Spinal cord (tissue), 10 donors: ENCODE data around the gene UBXN1. TPM values are rescaled to one million over a fixed set of nuclear protein-coding genes. Genes with fewer than 3 reads are reported as not detected.
"Not testable (repeated sequence)": the region's sequence is repeated elsewhere in the genome, so short reads cannot be mapped to it uniquely, and the experiment has no call there.

Source experiments
- DNase-seq, 6 donors: peaks; one replicate each; pipeline versions ENCODE4 v3.0.0 to v3.0.0-alpha.2; 2013 to 2015; ENCODE audit warnings: low spot score in 6 of 6, low read depth in 4 of 6
- H3K27ac ChIP-seq: one replicate; pipeline ENCODE4 v1.5.1; 2013; ENCODE audit warnings: low read depth, low read length, control low read depth
- H3K27me3 ChIP-seq: one replicate; pipeline ENCODE4 v1.6.1; 2013; ENCODE audit warnings: low read length; ENCODE audit not compliant: control insufficient read depth, insufficient read depth
- H3K36me3 ChIP-seq: one replicate; pipeline ENCODE4 v1.6.1; 2013; ENCODE audit warnings: low read length; ENCODE audit not compliant: control insufficient read depth, insufficient read depth
- H3K4me1 ChIP-seq: one replicate; pipeline ENCODE4 v1.6.1; 2013; ENCODE audit warnings: low read length; ENCODE audit not compliant: control insufficient read depth, insufficient read depth
- H3K4me3 ChIP-seq: one replicate; pipeline ENCODE4 v1.5.1; 2013; ENCODE audit warnings: low read depth, low read length, control low read depth
- H3K9me3 ChIP-seq: one replicate; pipeline ENCODE4 v1.6.1; 2013; ENCODE audit warnings: low read length; ENCODE audit not compliant: control insufficient read depth, insufficient read depth
- WGBS: methylation state at CpG from one replicate; pipeline ENCODE4 v1.1.5; 2013; ENCODE audit warnings: missing lambda C conversion rate; ENCODE audit not compliant: insufficient coverage; 5-methylcytosine and 5-hydroxymethylcytosine counted together
- polyA plus RNA-seq, 2 donors: library from polyadenylated mRNA; unstranded; fragments of 120-200 nt; gene quantifications; one replicate each; pipeline ENCODE4 v1.2.1, GENCODE V29; 2013; ENCODE audit not compliant: insufficient read length in 2 of 2
- total RNA-seq, 2 donors: library from RNA; depleted of rRNA in 1 of 2; stranded (reverse); fragments of 120-200 nt in 1 of 2; fragments of >200 nt in 1 of 2; gene quantifications; one replicate each; pipeline versions ENCODE4 v1.2.3 to v1.2.4, GENCODE V29; 2013 to 2014
- donor health status: healthy.

UBXN1 gene
- total and polyA plus RNA-seq, 4 donors, result 32.0 to 148 (median 115) TPM

DNA sequence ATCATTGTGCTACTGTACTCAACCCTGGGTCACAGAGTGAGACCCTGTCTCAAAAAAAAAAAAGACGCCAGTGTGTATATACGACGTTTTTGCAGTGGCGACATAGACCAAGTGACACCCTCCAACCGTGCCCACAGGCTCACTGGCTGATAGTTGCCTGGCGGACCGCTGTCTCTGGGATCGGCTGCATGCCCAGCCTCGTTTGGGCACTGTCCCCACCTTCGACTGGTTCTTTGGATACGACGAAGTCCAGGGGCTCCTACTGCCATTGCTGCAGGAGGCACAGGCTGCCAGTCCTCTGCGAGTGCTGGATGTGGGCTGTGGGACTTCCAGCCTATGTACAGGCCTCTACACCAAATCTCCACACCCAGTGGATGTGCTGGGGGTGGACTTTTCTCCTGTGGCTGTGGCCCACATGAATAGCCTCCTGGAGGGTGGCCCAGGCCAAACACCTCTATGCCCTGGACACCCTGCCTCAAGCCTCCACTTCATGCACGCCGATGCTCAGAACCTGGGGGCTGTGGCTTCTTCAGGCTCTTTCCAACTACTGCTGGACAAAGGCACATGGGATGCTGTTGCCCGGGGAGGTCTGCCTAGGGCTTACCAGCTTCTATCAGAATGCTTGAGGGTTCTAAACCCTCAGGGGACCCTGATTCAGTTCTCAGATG is 12.5 kb downstream of the UBXN1 start:
- H3K27me3 ChIP-seq, result no peaks in the 10 kb centered on the region
- 51% methylated on average over 15 of the region's 16 CpGs for WGBS
- peaks cover 34% of the 10 kb centered on the region for H3K36me3 ChIP-seq
- no peaks in the 10 kb centered on the region for H3K9me3 ChIP-seq
- H3K4me1 ChIP-seq, result peaks cover 44% of the 10 kb centered on the region
- peak overlapping the region; percentile 99 for H3K4me3 ChIP-seq
- no peak for DNase-seq
- H3K27ac ChIP-seq, result peak overlapping the region; percentile 98

GRCh38 chr11:62665599-62666258 is 13.1 kb downstream of the UBXN1 start:
- Histone ChIP-seq H3K9me3 (no peaks in the 10 kb centered on the region), H3K27me3 (no peaks in the 10 kb centered on the region), H3K4me3 (peak overlapping the region; percentile 99), H3K36me3 (peaks cover 34% of the 10 kb centered on the region), H3K27ac (peak overlapping the region; percentile 98), H3K4me1 (peaks cover 39% of the 10 kb centered on the region)
- DNase-seq, result peak in 2 of 6 donors; percentile 59 to 86
- 2% methylated on average over 39 of the region's 39 CpGs for WGBS

DNA sequence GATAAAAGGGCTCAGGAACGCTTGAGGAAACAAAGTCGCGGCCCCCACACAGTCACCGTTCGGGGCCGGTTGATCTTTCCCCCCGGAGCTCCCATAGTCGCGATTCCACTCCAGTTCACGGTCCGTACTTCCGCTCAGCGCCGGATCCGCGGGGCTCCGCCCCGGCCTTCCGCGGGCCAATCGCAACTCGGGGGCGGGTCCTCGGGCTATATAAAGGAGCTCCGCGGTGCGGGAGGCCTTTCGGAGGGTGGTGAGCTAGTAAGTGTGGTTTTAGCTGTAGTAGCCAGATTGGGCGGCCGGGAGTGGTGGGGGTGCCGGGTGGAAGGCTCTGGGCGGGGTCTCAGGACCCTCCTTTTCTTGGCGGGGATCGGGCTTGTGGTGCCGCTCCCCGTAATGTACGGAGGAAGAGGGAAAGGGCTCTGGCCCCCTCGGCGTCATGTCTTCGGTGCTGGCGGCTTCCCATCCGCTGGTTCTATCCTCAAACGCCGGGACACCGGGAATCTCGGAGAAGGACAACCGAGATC is 13.7 kb downstream of the UBXN1 start, which contains the start of the genes C11orf98 and CSKMT:
Gene C11orf98 (minus strand): TSS at position 136 of the 524 bp plus-strand sequence. CDS start 41 bp downstream, at position 95.
Gene CSKMT (plus strand): TSS at position 238 of the 524 bp plus-strand sequence. CDS start 568 bp downstream, outside the sequence.
- no peaks in the 10 kb centered on the region for H3K9me3 ChIP-seq
- H3K27ac ChIP-seq, result peak within 1 kb of the TSS; percentile 98
- DNase-seq, result peak; percentile 86 to 98 (median 92)
- H3K4me3 ChIP-seq, result peak within 1 kb of the TSS; percentile 99
- H3K36me3 ChIP-seq, result peaks cover 34% of the 10 kb centered on the region
- H3K27me3 ChIP-seq, result no peaks in the 10 kb centered on the region
- H3K4me1 ChIP-seq, result peaks cover 35% of the 10 kb centered on the region
- 0% methylated on average over 46 of the region's 47 CpGs for whole genome bisulfite sequencing

- Histone ChIP-seq H3K9me3 (no peaks in the 10 kb centered on the region), H3K4me3 (peak overlapping the region; percentile 99), H3K4me1 (peaks cover 35% of the 10 kb centered on the region), H3K36me3 (peaks cover 29% of the 10 kb centered on the region), H3K27ac (peak overlapping the region; percentile 98), H3K27me3 (no peaks in the 10 kb centered on the region)
- DNase-seq, result peak in 2 of 6 donors; percentile 41 to 91
- 3% methylated on average over 35 of the region's 36 CpGs for WGBS
Measured at GRCh38 chr11:62664405-62665074, 14.3 kb downstream of the UBXN1 start.

DNA sequence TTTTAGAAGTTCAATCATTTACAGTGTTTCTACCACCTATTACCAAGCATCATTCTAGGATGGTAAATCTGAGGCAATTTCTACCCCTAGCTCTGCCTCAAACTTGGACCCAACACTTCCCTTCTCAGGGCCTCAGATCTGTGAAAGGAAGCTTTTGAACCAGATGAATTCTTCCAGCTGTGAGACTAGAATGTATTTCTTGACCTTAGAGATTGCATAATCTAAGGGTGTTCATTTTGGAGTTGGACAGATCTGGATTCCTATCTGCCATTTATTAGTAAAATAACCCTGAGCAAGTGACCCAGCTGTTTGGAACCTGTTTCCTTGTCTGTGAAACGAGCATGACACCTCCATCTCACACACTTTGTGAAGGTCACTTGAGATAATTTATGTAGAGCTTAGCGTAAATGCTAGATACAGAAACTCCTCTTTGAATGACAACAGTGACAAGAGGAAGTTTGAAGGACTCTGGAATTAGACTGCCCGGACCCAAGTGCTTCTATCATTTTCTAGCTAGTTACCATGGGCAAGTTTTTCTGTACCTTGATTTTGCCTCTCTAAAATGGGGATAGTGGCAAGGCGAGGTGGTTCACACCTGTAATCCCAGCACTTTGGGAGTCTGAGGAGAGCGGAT is 22.0 kb downstream of the UBXN1 start:
- peaks cover 4% of the 10 kb centered on the region for H3K36me3 ChIP-seq
- no peaks in the 10 kb centered on the region for H3K27me3 ChIP-seq
- DNase-seq, result no peak
- no peak overlapping the region for H3K4me3 ChIP-seq
- H3K9me3 ChIP-seq, result no peaks in the 10 kb centered on the region
- H3K27ac ChIP-seq, result no peak overlapping the region
- H3K4me1 ChIP-seq, result peaks cover 8% of the 10 kb centered on the region
- WGBS, result 92% methylated on average over 2 of the region's 5 CpGs

- no peaks in the 10 kb centered on the region for H3K9me3 ChIP-seq
- H3K4me1 ChIP-seq, result peaks cover 14% of the 10 kb centered on the region
- H3K4me3 ChIP-seq, result no peak overlapping the region
- no peak for DNase-seq
- H3K27me3 ChIP-seq, result no peaks in the 10 kb centered on the region
- WGBS, result 90% methylated on average over 2 of the region's 11 CpGs
- H3K27ac ChIP-seq, result no peak overlapping the region
- H3K36me3 ChIP-seq, result peaks cover 8% of the 10 kb centered on the region
Measured at GRCh38 chr11:62654297-62654696, 24.6 kb downstream of the UBXN1 start.

DNA sequence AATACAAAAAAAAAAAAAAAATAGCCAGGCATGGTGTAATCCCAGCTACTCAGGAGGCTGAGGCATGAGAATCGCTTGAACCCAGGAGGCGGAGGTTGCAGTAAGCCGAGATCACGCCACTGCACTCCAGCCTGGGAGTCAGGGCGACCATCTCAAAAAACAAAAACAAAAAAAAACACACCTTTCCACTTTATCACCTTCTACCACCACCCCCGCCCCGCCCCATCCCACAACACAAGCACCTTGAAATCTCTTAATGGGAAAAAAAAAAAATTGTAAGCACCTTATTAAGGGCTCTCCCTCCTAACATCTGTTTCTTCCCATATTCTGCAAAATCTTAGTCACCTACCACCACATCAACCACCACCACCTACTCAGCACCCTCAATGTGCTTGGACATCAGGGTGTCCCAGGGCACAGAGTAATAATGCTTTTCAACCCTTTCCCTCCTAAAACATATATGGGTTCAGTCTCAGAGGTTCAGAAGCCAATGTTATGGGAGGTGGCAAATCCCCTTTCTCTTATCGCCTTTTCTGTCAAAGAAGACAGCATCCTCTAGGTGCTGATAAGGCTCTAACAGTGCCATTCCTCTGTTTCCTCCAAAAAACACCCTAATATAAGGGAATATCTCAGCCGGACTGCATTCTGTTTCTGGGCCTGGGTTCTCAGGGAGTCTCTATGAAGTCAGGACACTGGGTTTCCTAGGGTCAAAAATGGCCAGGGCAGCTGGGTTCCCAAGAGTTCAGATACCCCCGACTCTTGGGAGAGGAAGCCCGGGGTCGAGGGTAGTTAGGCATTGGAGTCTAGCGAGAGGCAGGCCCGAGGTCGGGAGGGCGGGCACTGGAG is 26.5 kb downstream of the UBXN1 start:
- Histone ChIP-seq H3K36me3 (peaks cover 27% of the 10 kb centered on the region), H3K27ac (peak overlapping the region; percentile 89), H3K4me1 (peaks cover 16% of the 10 kb centered on the region), H3K27me3 (no peaks in the 10 kb centered on the region), H3K4me3 (peak overlapping the region; percentile 91), H3K9me3 (no peaks in the 10 kb centered on the region)
- no peak for DNase-seq
- 44% methylated on average over 16 of the region's 16 CpGs for WGBS

GRCh38 chr11:62650283-62650682 is 28.6 kb downstream of the UBXN1 start:
- H3K9me3 ChIP-seq, H3K27me3 ChIP-seq, DNase-seq, H3K27ac ChIP-seq, H3K4me3 ChIP-seq: not testable (repeated sequence)
- peaks cover 32% of the 10 kb centered on the region for H3K36me3 ChIP-seq
- WGBS, result 89% methylated on average over 8 of the region's 12 CpGs
- H3K4me1 ChIP-seq, result peaks cover 31% of the 10 kb centered on the region
